Heart right ventricle (tissue), 16 donors: ENCODE measurements around the gene NR5A2. TPM values are rescaled to one million over a fixed set of nuclear protein-coding genes. Genes with fewer than 3 reads are reported as not detected.

ENCODE experiments used
- ATAC-seq, 8 donors: fragments of 200-7000 bp; cut with Tn5 transposase; one replicate each; pipeline ENCODE4 v1.9.1; 2020; ENCODE audit warnings: mild to moderate bottlenecking in 8 of 8, moderate library complexity in 8 of 8, moderate number of reproducible peaks in 1 of 8
- DNase-seq, 2 donors: peaks; one replicate each; pipeline ENCODE4 v3.0.0-alpha.2; 2020
- H3K27ac ChIP-seq, 10 donors: fragments of 200-600 bp; sonication (generic) in 2 of 10; one replicate each; pipeline versions ENCODE4 v1.5.0 to v1.8.0; 2020 to 2022; ENCODE audit warnings: mild to moderate bottlenecking in 3 of 10
- H3K27me3 ChIP-seq, 7 donors: fragments of 200-600 bp; one replicate each; pipeline ENCODE4 v1.8.0; 2021 to 2022; ENCODE audit warnings: mild to moderate bottlenecking in 2 of 7
- H3K36me3 ChIP-seq, 9 donors: fragments of 200-600 bp; sonication (generic) in 1 of 9; one replicate each; pipeline versions ENCODE4 v1.5.0 to v1.8.0; 2020 to 2022; ENCODE audit warnings: mild to moderate bottlenecking in 2 of 9
- H3K4me1 ChIP-seq, 9 donors: fragments of 200-600 bp; sonication (generic) in 1 of 9; one replicate each; pipeline versions ENCODE4 v1.5.0 to v1.8.0; 2020 to 2022; ENCODE audit warnings: mild to moderate bottlenecking in 4 of 9
- H3K4me3 ChIP-seq, 10 donors: fragments of 200-600 bp; sonication (generic) in 2 of 10; one replicate each; pipeline versions ENCODE4 v1.5.0 to v1.8.0; 2020 to 2022; ENCODE audit warnings: mild to moderate bottlenecking in 7 of 10, moderate library complexity in 2 of 10
- H3K9me3 ChIP-seq, 11 donors: fragments of 200-600 bp in 10 of 11; sonication (generic) in 2 of 11; one replicate each; pipeline versions ENCODE4 v1.5.0 to v1.8.0; 2013 to 2022; ENCODE audit warnings: mild to moderate bottlenecking in 2 of 11, control low read depth in 1 of 11, moderate library complexity in 1 of 11
- CTCF ChIP-seq, 9 donors: fragments of 200-600 bp; sonication (generic) in 2 of 9; IDR thresholded peaks; one replicate each; pipeline versions ENCODE4 v1.5.0 to v1.8.0; 2021 to 2022; ENCODE audit warnings: antibody characterized with exemption in 9 of 9, mild to moderate bottlenecking in 5 of 9, moderate library complexity in 1 of 9
- WGBS, 2 donors: extraction: QIAGEN DNeasy Blood & Tissue Kit; methylation state at CpG; one replicate each; pipeline ENCODE4 v1.1.7; 2013; ENCODE audit warnings: inconsistent platforms in 1 of 2; 5-methylcytosine and 5-hydroxymethylcytosine counted together
- intact Hi-C, 10 donors: fragments of 100-400 bp; cut with DNase I; formaldehyde crosslinking; loops; one replicate each; pipeline versions ENCODE4 v1.11.1 to v1.14.2; 2022
- polyA plus RNA-seq, 2 donors: library from polyadenylated mRNA; stranded (reverse); fragments of 200-250 nt; gene quantifications; one replicate each; pipeline ENCODE4 v1.2.3, GENCODE V29; 2013
- total RNA-seq, 10 donors: library from RNA; stranded (reverse); fragmentation: NEBNext Ultra II Directional in 3 of 10; extraction: Animal tissue kit (Norgen Biotek cat#: 25700) in 3 of 10; gene quantifications; one replicate each; pipeline versions ENCODE4 v1.2.1 to v1.2.4, GENCODE V29; 2021 to 2023
- donor health status: Arrhythmogenic right ventricular cardiomyopathy.
- donor health status: ischemic (EF 13 %, LVEDD 7.1; RV severe dilation, severe dysfunction).
- donor health status: healthy with polysubstance abuse.
- donor health status: DM: no; HTN: yes; CAD: no.
- donor health status: DM: no; HTN: no; CAD: no.
- donor health status: ischemic (EF 25% LVEDD 6.9; RV normal size, moderate dysfunction).
- donor health status: ischemic (EF 25% LVEDD 5.7; RV mildly dilated, moderate dysfunction).
- donor health status: healthy.
- donor health status: DM: yes; HTN: yes; CAD: no.
- donor health status: Ischemic cardiomyopathy.
- donor health status: ischemic (EF 35%, LVEDD 5.7; RV mildly dilated, moderate dysfunction).
- donor health status: nonischemic (EF 11% LVEDD 7.7; RV severe dilation, severe dysfunction).
- donor health status: DM: yes; HTN: yes; CAD: no.
- donor health status: PGD.
- donor health status: ischemic (EF 29% LVEDD 5.4; RV normal size, mild dysfunction).
- donor health status: nonischemic (EF 23%, LVEDD 6.1; RV moderate dilation, normal function).

NR5A2 gene
- total and polyA plus RNA-seq, 12 donors = 0.52 to 1.9 (median 1.3) TPM

- DNase-seq = no peak
These were observed 53.9 kb downstream of the NR5A2 start for GRCh38 chr1:200081151-200081968.

GRCh38 chr1:200081969-200082245 lies 54.4 kb downstream of the NR5A2 start:
- intact Hi-C loops = no loop called here
- ATAC-seq = no peak

More at GRCh38 chr1:200081151-200081968, 53.9 kb downstream of the NR5A2 start:
- no peaks in the 10 kb centered on the region for H3K9me3 ChIP-seq
- 46 to 58% methylated on average over 5 of the region's 5 CpGs for WGBS, 2 donors
- peak overlapping the region in 1 of 10 donors; percentile 23 for H3K4me3 ChIP-seq
- intact Hi-C loops = no loop called here
- TF ChIP-seq CTCF (IDR thresholded peaks at IDR 0.05) = no peak
- peak overlapping the region in 4 of 10 donors; percentile 15 to 36 (median 25) for H3K27ac ChIP-seq
- H3K36me3 ChIP-seq = no peaks in the 10 kb centered on the region
- H3K4me1 ChIP-seq = peaks cover 0 to 25% (median 4%) of the 10 kb centered on the region in 9 donors
- no peak for ATAC-seq
- H3K27me3 ChIP-seq = peaks cover 0 to 22% (median 3%) of the 10 kb centered on the region in 7 donors

GRCh38 chr1:200082329-200082728 lies 54.8 kb downstream of the NR5A2 start:
- peaks cover 0 to 18% (median 0%) of the 10 kb centered on the region in 9 donors for H3K4me1 ChIP-seq
- no peak for TF ChIP-seq CTCF (IDR thresholded peaks at IDR 0.05)
- ATAC-seq = no peak
- H3K4me3 ChIP-seq = no peak overlapping the region
- DNase-seq = no peak
- peaks cover 0 to 25% (median 3%) of the 10 kb centered on the region in 7 donors for H3K27me3 ChIP-seq
- WGBS, 2 donors = 76 to 77% methylated on average over 2 of the region's 2 CpGs
- H3K36me3 ChIP-seq = no peaks in the 10 kb centered on the region
- no peak overlapping the region for H3K27ac ChIP-seq
- no peaks in the 10 kb centered on the region for H3K9me3 ChIP-seq
- intact Hi-C loops = no loop called here

More at GRCh38 chr1:200081969-200082245, 54.4 kb downstream of the NR5A2 start:
- Histone ChIP-seq H3K4me1 (peaks cover 0 to 20% (median 0%) of the 10 kb centered on the region in 9 donors), H3K27ac (peak overlapping the region in 1 of 10 donors; percentile 33), H3K27me3 (peaks cover 0 to 25% (median 3%) of the 10 kb centered on the region in 7 donors), H3K36me3 (no peaks in the 10 kb centered on the region), H3K9me3 (no peaks in the 10 kb centered on the region), H3K4me3 (no peak overlapping the region)
- no peak for DNase-seq
- no peak for TF ChIP-seq CTCF (IDR thresholded peaks at IDR 0.05)
- WGBS, 2 donors = 64 to 65% methylated on average over 3 of the region's 3 CpGs

GRCh38 chr1:200090252-200091159 lies 63.0 kb downstream of the NR5A2 start:
- ATAC-seq = no peak
- WGBS, 2 donors = 76 to 83% methylated on average over 5 of the region's 5 CpGs
- intact Hi-C loops = no loop called here
- Histone ChIP-seq H3K27me3 (peaks cover 0 to 10% (median 0%) of the 10 kb centered on the region in 7 donors), H3K4me1 (no peaks in the 10 kb centered on the region), H3K4me3 (no peak overlapping the region), H3K27ac (no peak overlapping the region), H3K36me3 (no peaks in the 10 kb centered on the region), H3K9me3 (no peaks in the 10 kb centered on the region)
- DNase-seq = no peak
- TF ChIP-seq CTCF (IDR thresholded peaks at IDR 0.05) = peak in 5 of 9 donors; percentile 9 to 21 (median 16)
